Esophagus squamous epithelium (tissue), 4 donors: Measurements from ENCODE around the gene ATP8A2.

Experiments
- CTCF ChIP-seq, 6 experiments: fragments of 450-650 bp in 4 of 6; fragments of 200-600 bp in 2 of 6; sonication (generic) in 2 of 6; IDR thresholded peaks; one replicate each; pipeline ENCODE4 v1.5.1; 2016 to 2019; ENCODE audit warnings: antibody characterized with exemption in 6 of 6, mild to moderate bottlenecking in 4 of 6, moderate library complexity in 4 of 6
- POLR2A ChIP-seq, 4 donors: fragments of 450-650 bp; IDR thresholded peaks; one replicate each; pipeline ENCODE4 v1.6.1; 2017; ENCODE audit warnings: antibody characterized with exemption in 4 of 4, mild to moderate bottlenecking in 4 of 4, moderate library complexity in 3 of 4

- TF ChIP-seq CTCF (IDR thresholded peaks at IDR 0.05) = no peak
- no peak for TF ChIP-seq POLR2A (IDR thresholded peaks at IDR 0.05)
Observed at GRCh38 chr13:25372284-25373081, 709 bp downstream of the ATP8A2 start.
